HG03097 (cell line): ENCODE measurements around the gene FAM83E.
"Not testable (repeated sequence)": the region's sequence is repeated elsewhere in the genome, so short reads cannot be mapped to it uniquely, and the experiment has no call there.

ENCODE experiments used
- ATAC-seq: cut with Tn5 transposase; IDR thresholded peaks from one replicate; pipeline ENCODE4 v1.9.1; 2021; ENCODE audit not compliant: unreplicated experiment, low FRiP score

The FAM83E gene

DNA sequence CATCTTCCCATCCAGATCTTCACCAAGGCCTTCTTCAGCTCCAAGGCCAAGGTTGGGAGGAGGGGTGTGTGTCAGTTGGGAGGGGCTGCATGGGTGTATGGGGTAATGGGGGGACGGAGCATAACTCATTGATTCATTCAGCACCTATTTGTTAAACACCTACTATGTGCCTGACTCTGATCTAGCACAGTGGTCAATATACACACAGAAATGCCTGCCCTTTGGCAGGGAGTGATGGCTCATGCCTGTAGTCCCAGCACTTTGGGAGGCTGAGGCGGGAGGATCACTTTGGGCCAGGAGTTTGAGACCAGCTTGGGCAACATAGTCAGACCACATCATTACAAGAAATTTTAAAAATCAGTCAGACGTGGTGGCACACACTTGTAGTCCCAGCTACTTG lies 27.5 kb downstream of the FAM83E start:
- no peak for ATAC-seq

DNA sequence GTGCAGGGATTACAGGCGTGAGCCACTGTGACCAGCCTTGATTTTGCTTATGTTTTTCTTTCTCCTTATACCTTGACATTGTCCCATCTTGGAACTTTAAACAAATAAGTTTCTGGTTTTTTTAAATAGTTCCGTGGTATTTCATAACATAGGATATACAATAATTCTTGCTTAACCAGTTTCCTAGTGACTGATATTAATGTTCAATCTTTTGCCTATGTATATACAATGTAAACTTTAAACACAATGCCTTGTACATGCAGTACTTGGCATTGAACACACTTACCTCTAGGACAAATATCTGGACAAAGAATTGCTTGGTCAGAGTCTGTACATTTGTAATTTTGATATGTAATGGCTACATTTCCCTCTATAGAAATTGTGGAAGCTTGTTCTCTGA lies 32.7 kb downstream of the FAM83E start:
- ATAC-seq = no peak

DNA sequence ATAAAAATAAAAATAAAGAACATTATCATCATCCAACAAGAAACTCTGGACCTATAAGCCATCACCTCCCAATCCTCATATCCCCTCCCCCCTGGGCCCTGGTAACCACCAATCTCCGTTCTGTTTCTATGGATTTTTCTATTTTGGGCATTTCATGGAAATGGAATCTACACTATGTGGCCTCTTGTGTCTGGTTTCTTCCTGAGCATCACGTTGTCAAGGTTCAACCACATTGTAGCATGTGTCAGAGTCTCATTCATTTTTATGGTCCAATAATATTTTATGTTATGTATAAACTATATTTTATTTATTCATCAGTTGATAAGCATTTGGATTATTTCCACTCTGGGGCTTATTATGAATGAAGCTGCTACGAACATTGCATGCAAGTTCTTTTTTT lies 36.0 kb downstream of the FAM83E start:
- no peak for ATAC-seq

DNA sequence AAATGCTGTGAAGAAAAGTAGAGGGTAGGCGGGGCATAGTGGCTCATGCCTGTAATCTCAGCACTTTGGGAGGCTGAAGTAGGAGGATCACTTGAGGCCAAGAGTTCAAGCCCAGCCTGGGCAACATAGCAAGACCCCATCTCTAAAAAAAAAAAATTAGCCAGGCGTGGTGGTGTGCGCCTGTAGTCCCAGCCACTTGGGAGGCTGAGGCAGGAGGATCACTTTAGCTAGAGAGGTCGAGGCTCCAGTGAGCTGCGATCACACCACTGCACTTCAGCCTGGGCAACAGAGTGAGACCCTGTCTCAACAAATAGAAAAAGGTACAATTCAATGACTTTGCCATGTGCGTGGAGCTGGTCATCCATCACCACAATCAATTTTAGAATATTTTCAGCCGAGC lies 37.0 kb downstream of the FAM83E start:
- not testable (repeated sequence) for ATAC-seq

- no peak for ATAC-seq
These were observed 38.8 kb downstream of the FAM83E start for GRCh38 chr19:48575931-48576622.

DNA sequence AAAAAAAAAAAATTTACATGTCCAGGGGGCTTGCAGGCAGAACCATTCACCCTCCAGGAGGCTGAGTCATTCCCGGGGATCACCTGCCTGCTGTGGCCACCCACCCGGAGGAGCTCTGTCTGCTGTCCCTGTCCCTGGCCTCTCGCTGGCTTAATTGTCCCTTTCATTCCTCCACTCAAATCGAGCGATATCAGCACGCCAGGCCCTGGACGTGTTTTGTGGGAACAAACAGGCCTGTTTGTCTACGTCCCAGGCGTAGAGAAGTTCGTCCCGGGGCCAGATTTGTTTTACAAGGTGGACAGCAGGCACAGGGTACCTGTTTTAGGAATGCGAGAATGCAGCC lies 41.7 kb downstream of the FAM83E start:
- ATAC-seq = no peak

DNA sequence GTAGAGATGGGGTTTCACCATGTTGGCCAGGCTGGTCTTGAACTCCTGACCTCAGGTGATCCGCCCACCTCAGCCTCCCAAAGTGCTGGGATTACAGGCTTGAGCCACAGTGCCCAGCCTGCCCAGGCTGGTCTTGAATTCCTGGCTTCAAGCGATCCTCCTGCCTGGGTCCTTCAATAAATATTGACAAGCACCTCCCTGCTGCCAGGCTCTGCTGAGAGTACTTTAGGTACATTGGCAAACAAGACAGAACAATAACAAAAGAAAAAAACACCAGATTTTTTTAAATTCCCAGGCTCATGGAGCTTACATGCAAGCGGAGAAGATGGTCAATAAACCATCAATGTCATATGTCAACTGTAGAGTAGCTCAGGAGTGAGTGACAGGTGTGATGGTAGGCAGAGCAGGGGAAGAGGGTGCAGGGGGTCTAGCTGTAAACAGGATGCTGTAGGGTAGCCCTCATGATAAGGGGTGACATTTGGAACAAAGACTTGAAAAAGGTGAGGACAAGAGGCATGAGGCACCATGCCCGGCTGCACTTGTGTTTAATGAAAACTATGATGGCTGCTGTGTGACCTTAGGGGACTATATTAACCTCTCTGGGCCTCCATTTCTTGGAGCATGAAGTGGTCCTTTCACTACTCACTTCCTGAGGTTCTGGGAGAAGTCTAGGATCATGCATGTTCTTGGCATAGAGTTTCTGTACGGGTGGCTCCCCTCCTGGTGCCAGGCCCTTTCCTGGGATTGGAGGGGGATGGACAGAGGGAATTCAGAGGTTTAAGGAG lies 43.3 kb downstream of the FAM83E start:
- no peak for ATAC-seq

- no peak for ATAC-seq
These were observed 45.1 kb downstream of the FAM83E start for GRCh38 chr19:48569814-48570213.

- no peak for ATAC-seq
These were observed 46.5 kb downstream of the FAM83E start for GRCh38 chr19:48568345-48568886.

GRCh38 chr19:48565090-48565489 lies 49.8 kb downstream of the FAM83E start:
- no peak for ATAC-seq
